WTC11 (cell line): ENCODE data around the gene RCL1. TPM values are rescaled to one million over a fixed set of nuclear protein-coding genes. Genes with fewer than 3 reads are reported as not detected.

Experiments
- ATAC-seq: fragments of 200-7000 bp; cut with Tn5 transposase; 2 replicates; pipeline ENCODE4 v1.10.0; 2021; ENCODE audit warnings: mild to moderate bottlenecking, moderate library complexity
- CTCF ChIA-PET: fragments of 300-600 bp; sonication (Branson Sonifier 250); formaldehyde crosslinking; loops from one replicate; lab custom pipeline; 2021; ENCODE audit warnings: antibody characterized with exemption; lab: Charles Lee
- POLR2A ChIA-PET: fragments of 350-600 bp; sonication (Branson Sonifier 250); formaldehyde crosslinking; loops from one replicate; lab custom pipeline; 2021; ENCODE audit warnings: antibody characterized with exemption; lab: Charles Lee
- DNase-seq: peaks from one replicate; pipeline ENCODE4 v3.0.0; 2021; ENCODE audit warnings: low spot score
- H3K27ac Mint-ChIP-seq: 2 replicates; pipeline ENCODE4 v1.8.0; 2021; ENCODE audit warnings: mixed read lengths
- H3K27me3 Mint-ChIP-seq: 2 replicates; pipeline ENCODE4 v1.8.0; 2021; ENCODE audit warnings: low read depth, mild to moderate bottlenecking, moderate library complexity, mixed read lengths
- H3K36me3 Mint-ChIP-seq: 2 replicates; pipeline ENCODE4 v1.8.0; 2021; ENCODE audit warnings: mixed read lengths
- H3K4me1 Mint-ChIP-seq: 2 replicates; pipeline ENCODE4 v1.8.0; 2022; ENCODE audit warnings: mixed read lengths
- H3K4me3 Mint-ChIP-seq: 2 replicates; pipeline ENCODE4 v1.8.0; 2021; ENCODE audit warnings: mild to moderate bottlenecking, moderate library complexity, mixed read lengths
- H3K9me3 Mint-ChIP-seq: 2 replicates; pipeline ENCODE4 v1.8.0; 2021; ENCODE audit warnings: mixed read lengths
- ATF3 ChIP-seq: sonication (generic); formaldehyde crosslinking; conservative IDR thresholded peaks from 2 replicates; pipeline ENCODE4 v1.8.1; 2022; ENCODE audit warnings: mild to moderate bottlenecking, missing genetic modification reagents
- CREM ChIP-seq: sonication (generic); formaldehyde crosslinking; IDR thresholded peaks from 2 replicates; pipeline ENCODE4 v1.8.1; 2022; ENCODE audit warnings: mild to moderate bottlenecking, missing genetic modification reagents, moderate library complexity
- E2F5 ChIP-seq: sonication (generic); formaldehyde crosslinking; IDR thresholded peaks from 2 replicates; pipeline ENCODE4 v1.8.1; 2022; ENCODE audit warnings: mild to moderate bottlenecking, moderate library complexity, missing genetic modification reagents
- ELF4 ChIP-seq: sonication (generic); formaldehyde crosslinking; IDR thresholded peaks from 2 replicates; pipeline ENCODE4 v1.8.1; 2022; ENCODE audit warnings: low read depth, mild to moderate bottlenecking, moderate library complexity, missing genetic modification reagents
- ERG ChIP-seq: fragments of 250-450 bp; sonication (Bioruptor Pico); IDR thresholded peaks from 2 replicates; pipeline ENCODE4 v1.8.0; 2021; ENCODE audit warnings: mild to moderate bottlenecking
- FOXK1 ChIP-seq: sonication (generic); formaldehyde crosslinking; IDR thresholded peaks from 2 replicates; pipeline ENCODE4 v1.8.0; 2022; ENCODE audit warnings: mild to moderate bottlenecking, moderate library complexity, missing genetic modification reagents
- HMGXB4 ChIP-seq: sonication (generic); formaldehyde crosslinking; IDR thresholded peaks from 2 replicates; pipeline ENCODE4 v1.8.1; 2023; ENCODE audit warnings: mild to moderate bottlenecking, moderate library complexity, missing genetic modification reagents
- IRF2 ChIP-seq: sonication (generic); formaldehyde crosslinking; IDR thresholded peaks from 2 replicates; pipeline ENCODE4 v1.8.0; 2022; ENCODE audit warnings: low read depth, missing genetic modification reagents, borderline replicate concordance
- JAZF1 ChIP-seq: fragments of 250-450 bp; sonication (Bioruptor Pico); IDR thresholded peaks from 2 replicates; pipeline ENCODE4 v1.9.0; 2021; ENCODE audit warnings: moderate library complexity, mild to moderate bottlenecking, inconsistent platforms
- JUN ChIP-seq: sonication (generic); formaldehyde crosslinking; IDR thresholded peaks from 2 replicates; pipeline ENCODE4 v1.8.0; 2023; ENCODE audit warnings: mild to moderate bottlenecking, missing genetic modification reagents
- NFATC4 ChIP-seq: fragments of 250-450 bp; sonication (Bioruptor Pico); IDR thresholded peaks from 2 replicates; pipeline ENCODE4 v1.9.0; 2021; ENCODE audit warnings: mild to moderate bottlenecking
- NR1H2 ChIP-seq: sonication (generic); formaldehyde crosslinking; IDR thresholded peaks from 2 replicates; pipeline ENCODE4 v1.9.0; 2021; ENCODE audit warnings: mild to moderate bottlenecking, moderate library complexity, missing genetic modification reagents
- NR3C1 ChIP-seq: sonication (generic); formaldehyde crosslinking; conservative IDR thresholded peaks from 2 replicates; pipeline ENCODE4 v1.8.1; 2023; ENCODE audit warnings: low read depth, mild to moderate bottlenecking, missing genetic modification reagents
- PRDM15 ChIP-seq: sonication (generic); formaldehyde crosslinking; IDR thresholded peaks from 2 replicates; pipeline ENCODE4 v1.8.0; 2022; ENCODE audit warnings: missing genetic modification reagents
- SMAD3 ChIP-seq: sonication (generic); formaldehyde crosslinking; IDR thresholded peaks from 2 replicates; pipeline ENCODE4 v1.8.0; 2022; ENCODE audit warnings: missing genetic modification reagents, mild to moderate bottlenecking, borderline replicate concordance
- SP1 ChIP-seq: sonication (generic); formaldehyde crosslinking; conservative IDR thresholded peaks from 2 replicates; pipeline ENCODE4 v1.8.1; 2022; ENCODE audit warnings: missing genetic modification reagents
- TEAD4 ChIP-seq: sonication (generic); formaldehyde crosslinking; IDR thresholded peaks from 2 replicates; pipeline ENCODE4 v1.8.0; 2022; ENCODE audit warnings: mild to moderate bottlenecking, missing genetic modification reagents
- ZNF396 ChIP-seq: fragments of 250-450 bp; sonication (Bioruptor Pico); IDR thresholded peaks from 2 replicates; pipeline ENCODE4 v1.8.0; 2021; ENCODE audit warnings: mild to moderate bottlenecking, moderate library complexity, borderline replicate concordance
- ZNF425 ChIP-seq: fragments of 250-450 bp; sonication (Bioruptor Pico); conservative IDR thresholded peaks from 2 replicates; pipeline ENCODE4 v1.9.0; 2021; ENCODE audit warnings: mild to moderate bottlenecking
- ZSCAN18 ChIP-seq: fragments of 250-450 bp; sonication (Bioruptor Pico); IDR thresholded peaks from 2 replicates; pipeline ENCODE4 v2.1.2; 2022; ENCODE audit warnings: mild to moderate bottlenecking, moderate library complexity
- total RNA-seq: library from RNA; stranded (reverse); gene quantifications from 3 replicates; pipeline ENCODE4 v1.2.3, GENCODE V29; 2021

Gene RCL1
- total RNA-seq, 1 experiment from 2014 or later, result 27.2 TPM

- H3K4me1 Mint-ChIP-seq, result peaks cover 22% of the 10 kb centered on the region
- peaks cover 5% of the 10 kb centered on the region for H3K27me3 Mint-ChIP-seq
- no peaks in the 10 kb centered on the region for H3K36me3 Mint-ChIP-seq
- CTCF ChIA-PET, result interaction anchor here (1.8 kb wide), 1 partner anchor 24 kb away, joined by 4 read pairs; no protein-coding TSS in a partner anchor
- DNase-seq (no peak), ATAC-seq (no peak)
- POLR2A ChIA-PET, result no interaction called here
- no peak overlapping the region for H3K27ac Mint-ChIP-seq
- H3K4me3 Mint-ChIP-seq, result no peak overlapping the region
- 0 out of 2 replicates have a peak, but pooled peaks cover 3% of the 10 kb centered on the region for H3K9me3 Mint-ChIP-seq
- TF ChIP-seq ZNF425, result no peak
- no peak for TF ChIP-seq SMAD3 (CRISPR knock-in tag)
- no peak for TF ChIP-seq ELF4 (CRISPR knock-in tag)
- TF ChIP-seq PRDM15, result no peak
- no peak for TF ChIP-seq ZNF396 (CRISPR knock-in tag)
- no peak for TF ChIP-seq SP1 (CRISPR knock-in tag)
- TF ChIP-seq ZSCAN18 (CRISPR knock-in tag), result no peak
- no peak for TF ChIP-seq CREM (CRISPR knock-in tag)
- TF ChIP-seq, all 79 proteins: peak for 0
These were observed 6.1 kb upstream of the RCL1 start for GRCh38 chr9:4786599-4786998.

- Mint-ChIP-seq H3K4me3 (no peak overlapping the region), H3K27ac (no peak overlapping the region), H3K9me3 (no peaks in the 10 kb centered on the region), H3K36me3 (no peaks in the 10 kb centered on the region), H3K27me3 (peaks cover 5% of the 10 kb centered on the region), H3K4me1 (peaks cover 24% of the 10 kb centered on the region)
- ChIA-PET POLR2A (no interaction called here), CTCF (interaction anchor here (1.5 kb wide), 1 partner anchor 9 kb away, joined by 3 read pairs; no protein-coding TSS in a partner anchor)
- DNase-seq, result no peak
- TF ChIP-seq FOXK1 (CRISPR knock-in tag), result no peak
- no peak for TF ChIP-seq ERG (CRISPR knock-in tag)
- no peak for TF ChIP-seq NR1H2 (CRISPR knock-in tag)
- TF ChIP-seq HMGXB4, result no peak
- TF ChIP-seq ATF3 (CRISPR knock-in tag), result no peak
- no peak for TF ChIP-seq JAZF1
- no peak for TF ChIP-seq NFATC4
- TF ChIP-seq NR3C1 (CRISPR knock-in tag), result no peak
- TF ChIP-seq IRF2 (CRISPR knock-in tag), result no peak
- TF ChIP-seq E2F5 (CRISPR knock-in tag), result no peak
- no peak for TF ChIP-seq TEAD4 (CRISPR knock-in tag)
- no peak for TF ChIP-seq JUN (CRISPR knock-in tag)
- no peak for TF ChIP-seq ZNF396 (CRISPR knock-in tag)
- no peak for ATAC-seq
These were observed 4.9 kb upstream of the RCL1 start for GRCh38 chr9:4787876-4788275.
